SK-N-SH treated with all-trans-retinoic acid at 6 μM for 48 hours (cell line): ENCODE data around the gene CHD3.

Experiments used
- ATAC-seq: fragments of 200-7000 bp; cut with Tn5 transposase; 3 replicates; pipeline ENCODE4 v1.9.1; 2020; ENCODE audit warnings: mild to moderate bottlenecking, moderate library complexity
- CSDC2 ChIP-seq: fragments of 250-450 bp; sonication (Bioruptor Pico); IDR thresholded peaks from 2 replicates; pipeline ENCODE4 v1.5.0; 2020; ENCODE audit warnings: mild to moderate bottlenecking, moderate library complexity
- ESRRG ChIP-seq: fragments of 250-450 bp; sonication (Bioruptor Pico); IDR thresholded peaks from 2 replicates; pipeline ENCODE4 v1.6.1; 2021; ENCODE audit warnings: mild to moderate bottlenecking
- GLIS3 ChIP-seq: fragments of 250-450 bp; sonication (Bioruptor Pico); IDR thresholded peaks from 2 replicates; pipeline ENCODE4 v1.5.0; 2020; ENCODE audit warnings: mild to moderate bottlenecking, moderate library complexity
- PATZ1 ChIP-seq: fragments of 250-450 bp; sonication (Bioruptor Pico); IDR thresholded peaks from 2 replicates; pipeline ENCODE4 v1.8.0; 2020; ENCODE audit warnings: mild to moderate bottlenecking, moderate library complexity, borderline replicate concordance
- PPARA ChIP-seq: fragments of 250-450 bp; sonication (Bioruptor Pico); IDR thresholded peaks from 2 replicates; pipeline ENCODE4 v1.5.0; 2020; ENCODE audit warnings: mild to moderate bottlenecking, borderline replicate concordance
- RARB ChIP-seq: fragments of 250-450 bp; sonication (Bioruptor Pico); IDR thresholded peaks from 2 replicates; pipeline ENCODE4 v1.8.0; 2021; ENCODE audit warnings: mild to moderate bottlenecking, moderate library complexity
- TCF4 ChIP-seq: fragments of 250-450 bp; sonication (Bioruptor Pico); IDR thresholded peaks from 2 replicates; pipeline ENCODE4 v1.8.0; 2021; ENCODE audit warnings: mild to moderate bottlenecking, moderate library complexity, borderline replicate concordance
- TOX ChIP-seq: fragments of 250-450 bp; sonication (Bioruptor Pico); IDR thresholded peaks from 2 replicates; pipeline ENCODE4 v1.8.0; 2021; ENCODE audit warnings: mild to moderate bottlenecking, moderate library complexity, borderline replicate concordance
- ZNF565 ChIP-seq: fragments of 450-650 bp; formaldehyde crosslinking; conservative IDR thresholded peaks from 2 replicates; pipeline ENCODE4 v1.5.0; 2020; ENCODE audit warnings: low read depth, mild to moderate bottlenecking, moderate library complexity
- ZNF70 ChIP-seq: fragments of 450-650 bp; formaldehyde crosslinking; IDR thresholded peaks from 2 replicates; pipeline ENCODE4 v1.5.0; 2020; ENCODE audit warnings: mild to moderate bottlenecking, moderate library complexity
- TF ChIP-seq, protein P1 (sequence below): fragments of 250-450 bp; sonication (Bioruptor Pico); IDR thresholded peaks from 2 replicates; pipeline ENCODE4 v1.8.0; 2021; ENCODE audit warnings: low read depth, mild to moderate bottlenecking, moderate library complexity, borderline replicate concordance
- TF ChIP-seq, protein P2 (sequence below): fragments of 250-450 bp; sonication (Bioruptor Pico); IDR thresholded peaks from 2 replicates; pipeline ENCODE4 v1.5.0; 2020; ENCODE audit warnings: mild to moderate bottlenecking, moderate library complexity

CHD3 gene

GRCh38 chr17:7961421-7961820 is 72.8 kb downstream of the CHD3 start:
- TF ChIP-seq PPARA (CRISPR knock-in tag) = no peak
- no peak for TF ChIP-seq ZNF70 (CRISPR knock-in tag)
- no peak for TF ChIP-seq TOX (CRISPR knock-in tag)
- TF ChIP-seq, protein P1, sequence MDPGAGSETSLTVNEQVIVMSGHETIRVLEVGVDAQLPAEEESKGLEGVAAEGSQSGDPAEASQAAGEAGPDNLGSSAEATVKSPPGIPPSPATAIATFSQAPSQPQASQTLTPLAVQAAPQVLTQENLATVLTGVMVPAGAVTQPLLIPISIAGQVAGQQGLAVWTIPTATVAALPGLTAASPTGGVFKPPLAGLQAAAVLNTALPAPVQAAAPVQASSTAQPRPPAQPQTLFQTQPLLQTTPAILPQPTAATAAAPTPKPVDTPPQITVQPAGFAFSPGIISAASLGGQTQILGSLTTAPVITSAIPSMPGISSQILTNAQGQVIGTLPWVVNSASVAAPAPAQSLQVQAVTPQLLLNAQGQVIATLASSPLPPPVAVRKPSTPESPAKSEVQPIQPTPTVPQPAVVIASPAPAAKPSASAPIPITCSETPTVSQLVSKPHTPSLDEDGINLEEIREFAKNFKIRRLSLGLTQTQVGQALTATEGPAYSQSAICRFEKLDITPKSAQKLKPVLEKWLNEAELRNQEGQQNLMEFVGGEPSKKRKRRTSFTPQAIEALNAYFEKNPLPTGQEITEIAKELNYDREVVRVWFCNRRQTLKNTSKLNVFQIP (CRISPR knock-in tag) = no peak
- TF ChIP-seq, protein P2, sequence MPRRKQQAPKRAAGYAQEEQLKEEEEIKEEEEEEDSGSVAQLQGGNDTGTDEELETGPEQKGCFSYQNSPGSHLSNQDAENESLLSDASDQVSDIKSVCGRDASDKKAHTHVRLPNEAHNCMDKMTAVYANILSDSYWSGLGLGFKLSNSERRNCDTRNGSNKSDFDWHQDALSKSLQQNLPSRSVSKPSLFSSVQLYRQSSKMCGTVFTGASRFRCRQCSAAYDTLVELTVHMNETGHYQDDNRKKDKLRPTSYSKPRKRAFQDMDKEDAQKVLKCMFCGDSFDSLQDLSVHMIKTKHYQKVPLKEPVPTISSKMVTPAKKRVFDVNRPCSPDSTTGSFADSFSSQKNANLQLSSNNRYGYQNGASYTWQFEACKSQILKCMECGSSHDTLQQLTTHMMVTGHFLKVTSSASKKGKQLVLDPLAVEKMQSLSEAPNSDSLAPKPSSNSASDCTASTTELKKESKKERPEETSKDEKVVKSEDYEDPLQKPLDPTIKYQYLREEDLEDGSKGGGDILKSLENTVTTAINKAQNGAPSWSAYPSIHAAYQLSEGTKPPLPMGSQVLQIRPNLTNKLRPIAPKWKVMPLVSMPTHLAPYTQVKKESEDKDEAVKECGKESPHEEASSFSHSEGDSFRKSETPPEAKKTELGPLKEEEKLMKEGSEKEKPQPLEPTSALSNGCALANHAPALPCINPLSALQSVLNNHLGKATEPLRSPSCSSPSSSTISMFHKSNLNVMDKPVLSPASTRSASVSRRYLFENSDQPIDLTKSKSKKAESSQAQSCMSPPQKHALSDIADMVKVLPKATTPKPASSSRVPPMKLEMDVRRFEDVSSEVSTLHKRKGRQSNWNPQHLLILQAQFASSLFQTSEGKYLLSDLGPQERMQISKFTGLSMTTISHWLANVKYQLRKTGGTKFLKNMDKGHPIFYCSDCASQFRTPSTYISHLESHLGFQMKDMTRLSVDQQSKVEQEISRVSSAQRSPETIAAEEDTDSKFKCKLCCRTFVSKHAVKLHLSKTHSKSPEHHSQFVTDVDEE (CRISPR knock-in tag) = no peak
- TF ChIP-seq RARB (CRISPR knock-in tag) = no peak
- TF ChIP-seq ZNF565 (CRISPR knock-in tag) = no peak
- TF ChIP-seq ESRRG (CRISPR knock-in tag) = no peak
- no peak for TF ChIP-seq PATZ1 (CRISPR knock-in tag)
- no peak for TF ChIP-seq TCF4 (CRISPR knock-in tag)
- TF ChIP-seq GLIS3 (CRISPR knock-in tag) = no peak
- TF ChIP-seq CSDC2 = no peak
- TF ChIP-seq, all 23 proteins: peak for 0
- no peak for ATAC-seq
